Measurements from ENCODE around the gene DNAJC7.
"Not testable (repeated sequence)": the region's sequence is repeated elsewhere in the genome, so short reads cannot be mapped to it uniquely, and the experiment has no call there.

Gene DNAJC7

DNA sequence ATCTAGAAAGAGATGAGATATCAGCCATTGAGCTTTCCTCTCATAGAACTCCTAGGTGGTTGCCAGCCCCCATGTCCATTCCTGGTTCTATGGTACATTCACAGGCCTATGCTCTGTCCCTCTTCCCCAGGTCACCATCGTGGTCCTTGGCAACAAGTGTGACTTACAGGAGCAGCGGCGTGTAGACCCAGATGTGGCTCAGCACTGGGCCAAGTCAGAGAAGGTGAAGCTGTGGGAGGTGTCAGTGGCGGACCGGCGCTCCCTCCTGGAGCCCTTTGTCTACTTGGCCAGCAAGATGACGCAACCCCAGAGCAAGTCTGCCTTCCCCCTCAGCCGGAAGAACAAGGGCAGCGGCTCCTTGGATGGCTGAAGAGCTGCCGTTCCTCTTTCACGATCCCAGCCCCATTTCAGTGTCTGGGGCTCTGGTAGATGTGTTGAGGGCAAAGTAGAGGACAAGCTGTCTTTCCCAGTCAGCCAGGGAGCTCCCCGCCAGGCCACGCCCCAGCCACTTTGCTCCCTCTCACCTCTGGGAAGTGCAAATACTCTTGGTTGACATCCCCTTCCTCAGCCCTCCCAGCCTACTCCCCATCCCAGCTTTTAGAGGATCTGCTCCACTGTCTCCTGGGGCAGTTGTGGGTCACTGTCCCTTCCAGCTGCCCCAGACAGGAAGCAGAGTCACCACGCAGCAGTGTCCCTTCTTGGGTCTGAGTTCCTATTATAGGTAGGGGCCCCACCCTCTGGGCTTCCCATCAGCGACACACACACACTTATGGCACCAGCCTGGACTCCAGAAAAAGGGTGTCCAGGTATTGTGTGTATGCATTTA, 6.5 kb upstream of the DNAJC7 start:
- Histone ChIP-seq H3K79me2 (ENCODE audit: insufficient read depth, low read length) (peaks cover 11% of the 10 kb centered on the region), H3K4me2 (ENCODE audit: low read depth, low read length, poor library complexity, severe bottlenecking) (no peak overlapping the region), H3K4me3 (ENCODE audit: insufficient read depth, low read length, poor library complexity, severe bottlenecking) (no peak overlapping the region), H2AFZ (ENCODE audit: low read depth, low read length, severe bottlenecking) (no peak overlapping the region), H3F3A (ENCODE audit: insufficient read depth) (no peaks in the 10 kb centered on the region), H3K27me3 (ENCODE audit: low read length) (no peaks in the 10 kb centered on the region), H4K20me1 (ENCODE audit: low read depth, low read length) (no peaks in the 10 kb centered on the region), H3K36me3 (ENCODE audit: low read length) (no peaks in the 10 kb centered on the region), H3K27ac (ENCODE audit: low read depth, low read length) (no peak overlapping the region), H3K9ac (ENCODE audit: low read length) (no peak overlapping the region), H3K9me3 (ENCODE audit: insufficient read depth, low read length) (no peaks in the 10 kb centered on the region), H3K9me2 (replicated peaks; ENCODE audit: insufficient read depth, low read length) (no peaks in the 10 kb centered on the region)
- TF ChIP-seq, protein P1, sequence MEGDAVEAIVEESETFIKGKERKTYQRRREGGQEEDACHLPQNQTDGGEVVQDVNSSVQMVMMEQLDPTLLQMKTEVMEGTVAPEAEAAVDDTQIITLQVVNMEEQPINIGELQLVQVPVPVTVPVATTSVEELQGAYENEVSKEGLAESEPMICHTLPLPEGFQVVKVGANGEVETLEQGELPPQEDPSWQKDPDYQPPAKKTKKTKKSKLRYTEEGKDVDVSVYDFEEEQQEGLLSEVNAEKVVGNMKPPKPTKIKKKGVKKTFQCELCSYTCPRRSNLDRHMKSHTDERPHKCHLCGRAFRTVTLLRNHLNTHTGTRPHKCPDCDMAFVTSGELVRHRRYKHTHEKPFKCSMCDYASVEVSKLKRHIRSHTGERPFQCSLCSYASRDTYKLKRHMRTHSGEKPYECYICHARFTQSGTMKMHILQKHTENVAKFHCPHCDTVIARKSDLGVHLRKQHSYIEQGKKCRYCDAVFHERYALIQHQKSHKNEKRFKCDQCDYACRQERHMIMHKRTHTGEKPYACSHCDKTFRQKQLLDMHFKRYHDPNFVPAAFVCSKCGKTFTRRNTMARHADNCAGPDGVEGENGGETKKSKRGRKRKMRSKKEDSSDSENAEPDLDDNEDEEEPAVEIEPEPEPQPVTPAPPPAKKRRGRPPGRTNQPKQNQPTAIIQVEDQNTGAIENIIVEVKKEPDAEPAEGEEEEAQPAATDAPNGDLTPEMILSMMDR (IDR thresholded peaks at IDR 0.05; ENCODE audit: insufficient read depth, low read length, poor library complexity, severe bottlenecking): no peak
- TF ChIP-seq EZH2phosphoT487 (conservative IDR thresholded peaks at IDR 0.05; ENCODE audit: low read length): no peak

GRCh38 chr17:42020845-42021244, 3.6 kb upstream of the DNAJC7 start:
- not testable (repeated sequence) for H4K20me1 ChIP-seq (ENCODE audit: low read depth, low read length); H3K9me3 ChIP-seq (ENCODE audit: insufficient read depth, low read length); H2AFZ ChIP-seq (ENCODE audit: low read depth, low read length, severe bottlenecking); H3K9me2 ChIP-seq (replicated peaks; ENCODE audit: insufficient read depth, low read length); H3K36me3 ChIP-seq (ENCODE audit: low read length); H3K27ac ChIP-seq (ENCODE audit: low read depth, low read length); H3F3A ChIP-seq (ENCODE audit: insufficient read depth); H3K27me3 ChIP-seq (ENCODE audit: low read length)
- H3K9ac ChIP-seq (ENCODE audit: low read length): peak overlapping the region; percentile 90
- H3K4me2 ChIP-seq (ENCODE audit: low read depth, low read length, poor library complexity, severe bottlenecking): peak overlapping the region; percentile 84
- H3K79me2 ChIP-seq (ENCODE audit: insufficient read depth, low read length): peaks cover 24% of the 10 kb centered on the region
- peak overlapping the region; percentile 82 for H3K4me3 ChIP-seq (ENCODE audit: insufficient read depth, low read length, poor library complexity, severe bottlenecking)

DNA sequence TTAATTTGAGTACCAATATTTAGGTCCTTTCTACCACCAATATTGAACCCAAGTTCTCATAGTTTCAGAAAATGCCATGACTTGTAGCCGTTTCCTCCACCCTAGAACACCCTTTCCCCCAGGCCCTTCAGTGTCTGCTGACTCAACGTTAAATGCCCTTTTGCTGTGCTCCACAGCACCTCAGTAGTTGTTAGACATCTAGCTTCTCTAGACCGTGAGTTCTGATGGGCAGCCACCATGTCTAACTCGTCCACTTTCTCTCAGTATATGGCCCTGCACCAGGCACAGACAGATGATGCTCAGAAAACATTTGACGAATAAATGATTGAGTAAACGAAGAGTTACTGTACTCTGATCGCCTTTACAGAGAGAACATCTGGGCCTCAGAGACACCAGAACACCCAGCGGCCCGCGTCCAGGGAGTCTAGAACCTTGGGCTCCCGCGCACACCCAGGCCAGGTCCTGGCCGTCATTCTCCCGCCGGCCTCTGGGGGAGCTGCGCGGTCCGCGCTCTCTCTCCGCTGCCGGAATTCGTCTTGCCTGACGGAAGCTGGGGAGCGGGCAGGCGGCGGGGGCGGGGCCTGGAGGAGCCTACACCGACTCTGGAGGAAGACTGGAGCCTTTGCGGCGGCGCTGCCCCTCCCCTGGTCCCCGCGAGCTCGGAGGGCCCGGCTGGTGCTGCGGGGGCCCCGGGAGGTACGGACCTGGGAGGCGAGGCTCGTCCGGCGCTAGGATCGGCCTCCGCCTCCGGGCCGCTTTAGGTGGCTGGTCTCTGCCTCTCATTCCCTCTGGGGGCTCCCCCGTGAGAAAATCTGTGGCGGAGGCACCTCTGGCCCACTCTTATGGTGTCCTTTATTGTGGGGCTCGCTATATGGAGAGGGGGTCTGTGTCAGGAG, 2.5 kb upstream of the DNAJC7 start, which contains the start of gene NKIRAS2:
NKIRAS2 (plus strand) TSS at position 582 of the 896 bp plus-strand sequence. CDS start 1,488 bp downstream, outside the sequence.
- Histone ChIP-seq H3K27me3 (ENCODE audit: low read length) (no peaks in the 10 kb centered on the region), H3K9me3 (ENCODE audit: insufficient read depth, low read length) (no peaks in the 10 kb centered on the region), H3K9me2 (replicated peaks; ENCODE audit: insufficient read depth, low read length) (no peaks in the 10 kb centered on the region), H3F3A (ENCODE audit: insufficient read depth) (0 out of 2 replicates have a peak, but pooled peaks cover 3% of the 10 kb centered on the region), H2AFZ (ENCODE audit: low read depth, low read length, severe bottlenecking) (peak within 1 kb of the TSS; percentile 91), H3K27ac (ENCODE audit: low read depth, low read length) (peak within 1 kb of the TSS; percentile 46), H3K36me3 (ENCODE audit: low read length) (no peaks in the 10 kb centered on the region), H3K9ac (ENCODE audit: low read length) (peak within 1 kb of the TSS; percentile 90), H3K4me2 (ENCODE audit: low read depth, low read length, poor library complexity, severe bottlenecking) (peak within 1 kb of the TSS; percentile 84), H4K20me1 (ENCODE audit: low read depth, low read length) (no peaks in the 10 kb centered on the region), H3K79me2 (ENCODE audit: insufficient read depth, low read length) (peaks cover 35% of the 10 kb centered on the region), H3K4me3 (ENCODE audit: insufficient read depth, low read length, poor library complexity, severe bottlenecking) (peak within 1 kb of the TSS; percentile 82)
- TF ChIP-seq EZH2phosphoT487 (conservative IDR thresholded peaks at IDR 0.05; ENCODE audit: low read length): no peak
- TF ChIP-seq, protein P1 (IDR thresholded peaks at IDR 0.05; ENCODE audit: insufficient read depth, low read length, poor library complexity, severe bottlenecking): peak; percentile 85
